Activated CD8-positive, alpha-beta memory T cell treated with anti-CD3 and anti-CD28 coated beads for 24 hours (primary cell): ENCODE measurements around the gene ADGRL3.
"Not testable (repeated sequence)": the region's sequence is repeated elsewhere in the genome, so short reads cannot be mapped to it uniquely, and the experiment has no call there.

Experiments used
- DNase-seq: peaks from one replicate; pipeline ENCODE4 v3.0.0-alpha.2; 2020

ADGRL3 gene

DNA sequence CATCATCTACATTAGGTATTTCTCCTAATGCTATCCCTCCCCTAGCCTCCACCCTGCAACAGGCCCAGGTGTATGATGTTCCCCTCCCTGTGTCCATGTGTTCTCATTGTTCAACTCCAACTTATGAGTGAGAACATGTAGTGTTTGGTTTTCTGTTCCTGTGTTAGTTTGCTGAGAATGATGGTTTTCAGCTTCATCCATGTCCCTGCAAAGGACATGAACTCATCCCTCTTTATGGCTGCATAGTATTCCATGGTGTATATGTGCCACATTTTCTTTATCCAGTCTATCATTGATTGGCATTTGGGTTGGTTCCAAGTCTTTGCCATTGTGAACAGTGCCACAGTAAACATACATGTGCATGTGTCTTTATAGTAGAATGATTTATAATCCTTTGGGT is 7.0 kb downstream of the ADGRL3 start:
- DNase-seq, result not testable (repeated sequence)

DNA sequence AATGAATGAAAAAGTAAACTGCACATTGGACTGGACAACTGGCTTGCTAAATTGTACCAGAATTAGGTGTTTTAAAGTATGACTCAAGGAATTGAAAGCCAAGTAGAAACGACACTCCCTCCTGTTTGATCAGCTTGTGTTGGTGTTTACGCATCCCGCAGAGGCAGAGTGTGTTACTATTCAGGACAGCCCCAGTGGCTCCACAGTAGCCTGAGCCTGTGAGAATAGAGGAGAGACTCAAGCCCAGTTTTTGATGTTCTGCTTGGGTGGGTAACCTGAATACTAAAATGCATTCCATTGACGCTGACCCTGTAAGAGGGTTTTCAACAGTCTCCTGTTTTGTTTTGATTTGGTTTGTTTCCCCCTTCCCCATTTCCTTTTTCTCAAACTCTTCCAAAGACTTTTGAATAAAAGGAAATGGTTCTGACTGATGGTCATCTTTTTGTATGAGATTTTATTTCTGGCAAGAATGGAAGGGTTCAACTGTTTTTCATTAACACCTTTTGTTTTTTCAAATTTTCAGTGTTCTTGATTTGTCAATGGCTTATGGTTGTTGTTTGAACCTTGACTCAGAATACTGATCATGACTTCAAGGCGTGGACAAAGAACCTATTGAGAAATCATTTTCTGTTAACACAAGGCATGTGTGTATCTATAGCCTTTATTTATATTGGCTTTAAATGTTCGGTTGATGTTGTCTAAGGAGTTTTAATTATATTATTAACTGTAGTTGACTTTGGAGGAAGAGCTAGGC is 10.2 kb downstream of the ADGRL3 start:
- DNase-seq, result no peak

DNA sequence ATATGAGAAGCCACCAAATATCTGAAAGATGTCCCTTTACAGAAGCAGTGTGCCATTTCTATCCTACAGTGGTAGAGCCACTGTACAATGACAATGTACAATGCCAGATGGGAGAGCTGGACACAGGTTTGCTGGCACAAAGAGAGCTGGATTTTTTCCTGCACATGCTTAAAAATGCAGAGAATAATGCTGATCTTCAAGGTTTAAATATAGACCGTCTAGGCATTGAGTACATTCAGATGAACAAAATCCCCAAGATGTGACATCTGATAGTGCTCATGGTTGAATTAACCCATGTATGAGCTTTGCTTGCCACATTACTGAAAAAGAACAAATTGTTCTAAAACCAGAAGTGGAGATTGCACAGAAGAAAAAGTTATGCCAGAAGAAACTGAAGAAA is 11.7 kb downstream of the ADGRL3 start:
- no peak for DNase-seq

DNA sequence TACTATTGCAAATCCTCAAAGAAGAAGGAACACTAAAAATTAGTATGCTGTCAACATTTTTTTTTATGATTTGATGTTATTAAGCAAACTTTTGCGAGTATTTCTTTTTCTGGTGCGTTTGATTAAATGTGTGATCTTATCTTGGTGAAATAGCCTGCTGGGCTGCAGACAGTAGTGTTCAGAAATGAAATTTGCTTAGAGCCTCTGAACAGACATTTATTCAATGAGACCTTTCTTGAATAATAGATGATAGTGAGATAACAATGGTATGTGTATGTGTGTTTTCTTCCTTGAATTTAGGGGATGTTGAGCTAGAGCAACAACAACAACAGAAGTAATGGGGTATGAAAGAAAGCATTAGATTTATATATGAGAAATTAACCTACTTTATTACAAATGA is 12.7 kb downstream of the ADGRL3 start:
- DNase-seq, result no peak

DNA sequence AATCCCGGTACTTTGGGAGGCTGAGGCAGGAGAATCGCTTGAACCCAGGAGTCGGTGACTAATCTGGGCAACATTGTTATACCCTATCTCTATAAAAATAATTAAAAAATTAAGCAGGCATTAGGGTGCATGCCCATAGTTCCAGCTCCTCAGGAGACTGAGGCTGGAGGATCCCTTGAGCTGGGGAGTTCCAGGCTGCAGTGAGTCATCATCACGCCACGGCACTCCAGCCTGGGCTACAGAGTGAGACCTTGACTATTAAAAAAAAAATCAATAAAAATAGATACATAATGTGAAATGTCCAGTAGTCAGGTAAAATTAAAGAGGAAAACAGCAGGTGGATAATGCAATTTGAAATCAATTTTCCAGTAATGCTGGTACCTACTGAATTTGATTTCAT is 14.6 kb downstream of the ADGRL3 start:
- no peak for DNase-seq

DNA sequence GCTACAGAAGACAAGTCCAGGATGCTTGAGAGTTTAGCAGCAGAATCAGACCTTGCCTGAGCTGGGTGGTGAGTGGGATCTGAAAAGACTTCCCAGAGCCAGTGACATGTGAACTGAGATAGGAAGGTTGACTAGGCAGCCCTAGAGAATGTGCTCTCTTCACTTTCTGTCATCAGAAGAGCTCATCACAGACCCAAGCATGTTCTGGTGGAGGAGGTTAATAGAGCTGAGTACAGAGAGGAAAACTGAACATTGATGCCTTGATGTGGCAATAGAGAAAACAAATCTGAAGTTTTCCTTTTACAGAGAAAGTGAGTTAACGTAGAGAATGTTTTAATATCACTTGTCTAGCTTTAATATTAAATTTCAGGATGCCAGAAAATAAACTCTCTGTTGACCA is 17.1 kb downstream of the ADGRL3 start:
- DNase-seq, result no peak

DNA sequence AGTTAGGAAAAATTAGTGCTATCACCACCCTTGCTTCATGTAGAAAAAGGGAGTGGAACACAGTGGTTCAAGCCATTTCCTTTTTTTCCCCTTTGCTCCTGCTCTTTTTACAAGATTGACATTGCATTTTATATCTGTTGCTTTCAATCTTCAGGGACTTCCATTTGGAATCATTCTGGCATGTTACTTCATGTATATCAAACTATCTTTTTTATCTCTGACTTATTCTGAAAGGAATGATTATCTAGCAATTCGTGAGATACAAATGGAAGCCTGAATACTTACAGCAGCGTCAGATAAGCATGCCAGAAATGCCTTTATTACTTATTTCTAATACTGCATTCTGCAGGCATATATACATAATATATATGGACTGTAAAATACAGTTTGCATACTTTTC is 20.4 kb downstream of the ADGRL3 start:
- DNase-seq, result no peak

DNA sequence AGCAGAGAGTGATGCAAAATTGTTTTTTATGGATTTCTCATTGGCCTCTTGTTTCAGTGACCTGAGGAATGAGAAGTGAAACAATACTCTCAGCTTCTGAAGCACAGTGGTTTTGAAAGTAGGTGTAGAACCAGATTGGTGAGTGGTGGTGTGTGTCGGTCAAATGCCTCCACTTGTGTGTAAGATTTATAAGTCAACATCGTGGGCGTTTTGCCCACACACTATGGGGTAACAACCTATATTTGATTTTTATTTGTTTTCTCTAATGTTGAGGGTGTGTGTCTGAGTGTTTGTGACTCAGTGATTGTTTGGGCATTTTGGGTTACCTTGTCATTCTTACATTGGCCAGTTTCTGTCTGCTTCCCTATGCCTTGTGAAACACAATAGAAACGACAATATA is 23.3 kb downstream of the ADGRL3 start:
- DNase-seq, result no peak

DNA sequence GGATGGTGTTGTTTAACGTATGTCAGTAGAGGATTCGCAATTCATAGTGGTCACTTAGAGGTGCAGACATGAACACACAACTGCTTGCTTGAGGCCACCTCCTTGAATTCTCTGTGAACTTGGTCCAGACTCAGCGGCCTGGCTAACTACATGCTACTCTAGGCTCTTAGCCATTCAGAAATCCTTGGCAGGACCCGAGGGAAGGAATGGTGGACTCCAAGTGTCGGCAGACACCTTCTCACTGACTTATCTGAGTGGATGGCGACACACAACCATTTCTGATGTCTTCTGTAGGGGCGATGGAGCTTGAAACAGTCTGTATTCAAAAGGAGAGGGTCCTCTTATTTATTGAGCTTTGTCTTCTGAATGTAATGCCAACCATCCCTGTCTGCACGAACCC is 24.4 kb downstream of the ADGRL3 start:
- no peak for DNase-seq

DNA sequence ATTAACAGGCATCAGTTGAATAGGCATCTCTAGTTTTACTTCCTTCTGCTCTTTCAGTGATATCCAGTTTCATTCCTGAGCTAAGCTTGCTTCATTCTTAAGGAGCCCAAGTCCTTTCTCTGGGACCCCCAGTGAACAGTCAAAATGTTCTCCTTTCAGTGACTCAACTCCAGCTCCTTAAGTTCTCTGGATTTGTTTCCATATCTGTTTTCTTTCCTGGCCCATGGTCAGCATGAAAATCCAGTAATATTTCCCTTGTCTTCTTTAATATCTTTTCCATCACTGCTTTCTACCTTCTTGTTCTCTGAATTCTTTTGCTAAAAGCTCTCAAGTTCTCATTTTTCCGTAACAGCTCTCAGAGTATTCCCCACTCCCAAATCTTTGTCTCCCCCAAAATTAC is 25.5 kb downstream of the ADGRL3 start:
- DNase-seq, result no peak

DNA sequence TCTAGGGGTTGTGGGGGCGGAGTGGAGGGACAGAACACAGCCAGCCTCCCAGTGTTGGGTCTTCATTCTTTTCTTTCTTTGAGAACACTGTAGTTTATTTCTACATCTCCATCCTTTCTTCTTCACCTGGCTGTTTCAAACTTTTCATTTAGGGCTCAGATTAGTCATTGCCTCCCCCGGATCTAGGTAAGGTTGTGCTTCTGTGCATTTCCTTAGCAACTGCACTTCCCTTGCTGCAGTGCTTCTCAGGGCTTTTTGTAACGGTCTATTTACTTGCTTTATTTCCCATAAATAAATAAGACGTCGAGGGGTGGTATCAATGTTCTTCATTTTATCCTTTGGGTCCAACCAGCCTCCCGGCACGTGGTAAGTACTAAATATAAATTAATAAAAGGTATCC is 31.3 kb downstream of the ADGRL3 start:
- DNase-seq, result no peak

DNA sequence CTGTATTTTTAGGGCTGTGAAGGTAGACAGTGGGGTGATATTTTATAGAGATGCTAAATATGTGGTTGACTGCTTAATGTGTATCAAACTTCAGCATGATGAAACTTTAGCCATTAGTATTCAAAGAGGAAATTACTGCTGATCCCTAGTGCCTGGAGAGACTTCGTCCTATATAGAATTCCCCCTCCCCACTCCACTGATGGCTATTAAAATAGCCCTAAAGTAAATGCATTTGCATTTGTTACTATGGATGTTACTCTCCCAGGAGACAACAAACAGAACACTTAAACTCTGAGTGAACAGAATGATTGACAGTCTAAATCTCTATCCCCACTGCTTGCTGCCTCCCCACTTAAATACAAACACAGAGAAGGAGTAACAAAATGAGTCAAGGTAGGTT is 39.1 kb downstream of the ADGRL3 start:
- no peak for DNase-seq

DNA sequence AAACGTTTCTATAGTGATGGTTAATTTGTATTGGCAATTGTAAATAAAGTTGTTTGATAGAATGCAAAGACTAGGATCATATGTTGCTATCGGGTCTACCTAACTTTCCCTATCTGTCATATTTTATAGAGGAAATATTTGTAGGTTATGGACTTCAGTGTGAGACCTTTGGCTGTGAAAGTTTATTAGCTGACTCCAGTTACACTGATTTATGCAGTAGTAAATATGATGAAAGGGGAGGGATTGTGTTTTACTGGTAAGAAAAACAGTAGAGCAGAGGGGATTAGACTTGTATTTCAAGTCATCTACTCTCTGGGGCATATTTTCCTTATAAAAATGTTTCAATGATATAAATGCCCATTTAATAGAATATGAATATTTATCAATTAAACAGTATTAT is 43.8 kb downstream of the ADGRL3 start:
- DNase-seq, result no peak

DNA sequence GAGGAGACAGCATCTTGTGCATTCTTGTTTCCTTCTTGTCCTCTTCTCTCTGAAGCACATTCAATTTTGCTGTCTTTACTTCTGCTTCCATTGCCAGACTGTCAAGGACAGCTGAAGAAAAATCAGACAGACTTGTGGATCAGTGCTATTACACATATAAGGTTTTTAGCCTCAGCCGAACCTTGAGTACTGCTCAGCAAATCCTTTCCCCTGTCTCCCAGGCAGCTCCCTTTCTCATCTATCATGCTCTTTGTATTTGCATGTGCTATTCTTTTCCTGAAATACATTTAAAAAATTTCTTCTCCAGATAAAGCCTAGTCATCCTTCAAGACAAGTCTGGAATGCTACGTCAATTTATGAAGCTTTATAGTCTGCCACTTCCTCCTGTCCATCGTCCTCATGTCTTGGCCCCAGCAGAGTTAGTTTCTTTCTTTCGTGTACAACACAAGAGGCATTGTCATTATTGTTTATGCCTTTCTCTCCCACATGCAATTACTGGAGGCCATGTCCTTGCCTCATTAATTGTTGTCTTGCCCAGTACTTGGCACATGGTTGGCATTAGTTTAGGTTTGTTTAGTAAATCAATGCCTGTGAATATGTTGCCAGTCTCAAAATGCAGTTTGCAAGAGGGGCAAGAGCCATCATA is 45.1 kb downstream of the ADGRL3 start:
- no peak for DNase-seq

DNA sequence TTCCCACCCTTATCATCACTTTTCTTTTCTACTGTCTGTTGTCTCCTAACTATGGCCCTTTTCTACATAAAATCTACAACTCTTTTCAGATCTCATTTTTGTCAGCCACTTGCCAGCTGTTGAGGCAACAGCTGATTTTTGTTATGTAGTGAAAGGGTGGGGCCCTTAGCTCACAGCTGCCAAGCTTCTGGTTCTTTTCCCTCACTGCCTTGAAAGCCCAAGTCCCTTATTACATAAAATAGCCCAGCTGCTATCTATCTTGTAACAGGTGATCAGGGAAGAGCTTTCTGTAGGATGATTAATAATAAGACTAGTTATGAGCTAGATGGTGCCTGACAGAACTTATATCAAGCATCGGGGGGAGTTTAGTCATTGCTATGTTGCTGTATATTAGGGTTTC is 45.9 kb downstream of the ADGRL3 start:
- DNase-seq, result no peak

DNA sequence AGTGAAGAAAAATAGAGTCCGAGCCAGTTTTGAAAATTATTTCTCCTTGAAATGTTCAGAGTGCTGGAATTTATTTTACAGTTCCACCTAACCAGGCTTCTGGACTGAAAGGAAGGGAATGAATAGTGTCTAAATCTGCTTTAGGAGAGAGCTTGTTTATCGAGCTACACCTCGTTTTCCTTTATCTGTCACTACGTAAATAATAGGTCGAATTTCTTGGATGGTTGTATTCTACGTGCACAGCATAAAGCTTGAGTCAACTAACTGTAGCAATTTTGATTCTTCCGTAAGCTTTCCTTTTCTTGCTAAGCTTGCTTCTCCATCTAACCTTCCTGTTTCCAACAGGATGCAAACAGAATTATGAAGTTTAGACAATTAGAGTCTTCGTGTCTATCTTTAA is 48.6 kb downstream of the ADGRL3 start:
- no peak for DNase-seq

DNA sequence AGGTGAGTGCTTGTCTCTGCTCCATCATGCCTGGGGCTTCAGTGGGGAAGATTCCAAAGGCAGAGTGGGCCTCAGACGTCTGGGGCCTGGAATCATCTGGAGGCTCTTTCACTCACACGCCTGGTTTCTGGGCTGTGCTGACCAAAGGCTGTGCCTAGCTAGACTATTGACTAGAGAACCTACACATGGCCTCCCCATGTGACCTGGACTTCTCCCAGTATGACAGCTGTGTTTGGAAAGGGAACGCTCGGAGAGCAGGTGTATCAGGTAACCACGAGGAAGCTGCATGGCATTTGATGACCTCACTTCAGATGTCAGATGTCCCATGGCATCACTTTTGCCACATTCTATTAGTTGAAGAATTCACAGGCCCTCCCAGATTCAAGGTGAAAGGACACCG is 51.0 kb downstream of the ADGRL3 start:
- no peak for DNase-seq

DNA sequence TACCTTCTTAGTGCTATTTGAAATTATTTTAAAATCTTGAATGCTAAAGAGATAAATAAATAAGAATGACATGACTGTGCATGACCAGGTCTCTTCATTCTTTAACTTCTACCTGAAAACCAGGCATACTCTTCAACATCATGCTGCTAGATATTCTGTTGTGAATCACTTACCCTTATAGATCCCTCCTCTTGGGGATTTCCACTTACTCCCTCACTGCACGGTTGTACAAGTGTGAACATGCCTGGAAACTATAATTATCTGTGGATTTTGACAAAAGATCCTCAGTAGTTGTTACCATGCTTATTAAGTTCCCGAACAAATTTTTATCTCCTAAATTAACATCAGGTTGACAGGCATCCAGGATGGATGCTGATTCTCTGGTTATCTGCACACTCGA is 54.3 kb downstream of the ADGRL3 start:
- DNase-seq, result no peak

DNA sequence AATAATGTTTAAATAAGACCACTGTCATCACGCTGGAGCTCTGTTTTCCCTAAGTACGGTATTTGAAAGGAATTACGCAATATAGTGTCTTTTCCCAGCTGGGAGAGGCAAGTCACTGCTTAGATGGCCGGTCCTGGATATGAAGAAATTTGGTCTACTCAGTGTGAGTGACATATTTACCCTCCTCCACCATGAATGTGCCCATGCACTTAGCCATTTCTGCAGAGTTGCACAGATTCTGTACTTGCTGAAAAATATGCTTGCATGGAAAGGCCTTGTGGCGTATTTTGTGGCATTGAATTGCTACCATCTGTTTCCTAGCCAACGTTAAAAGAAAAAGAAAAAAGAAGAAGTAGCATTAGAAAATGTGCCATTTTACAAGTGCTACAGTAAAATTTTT is 73.1 kb downstream of the ADGRL3 start:
- no peak for DNase-seq

DNA sequence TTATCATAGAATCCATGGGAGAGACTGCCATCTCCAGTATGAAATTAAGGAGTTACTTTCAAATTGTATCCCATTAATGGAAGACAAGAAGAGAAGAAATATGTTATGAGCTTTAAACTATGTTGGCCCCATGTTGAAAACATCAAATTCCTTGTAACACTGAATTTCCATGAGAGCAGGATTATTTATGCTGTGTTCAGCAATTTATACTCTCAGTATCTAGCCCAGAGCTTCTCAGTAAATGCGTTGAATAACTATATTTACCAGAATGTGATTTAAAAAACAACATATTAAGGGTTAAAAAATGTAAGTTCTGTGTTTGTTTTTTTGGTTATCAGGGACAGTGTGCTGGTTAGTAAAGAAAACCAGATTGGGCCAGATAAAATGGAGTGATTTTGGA is 74.2 kb downstream of the ADGRL3 start:
- no peak for DNase-seq

DNA sequence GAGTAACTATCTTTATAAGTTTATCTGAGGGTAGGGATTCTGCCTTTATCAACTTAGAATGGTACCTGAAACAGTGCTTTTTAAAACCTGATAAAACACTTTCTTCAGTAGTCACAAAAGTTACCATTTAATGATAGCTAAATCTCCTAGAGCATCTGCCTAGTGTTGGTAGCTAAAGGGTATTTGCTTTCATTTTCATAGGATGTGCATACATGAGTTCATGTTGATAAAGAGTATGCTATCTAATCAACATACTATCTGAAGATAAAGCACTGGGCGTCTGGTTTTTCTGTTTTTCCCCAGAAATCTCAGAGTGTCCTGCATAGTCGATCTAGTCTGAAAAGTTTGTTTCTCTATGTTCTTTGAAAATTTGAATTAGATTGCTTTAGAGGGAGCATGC is 75.1 kb downstream of the ADGRL3 start:
- no peak for DNase-seq

DNA sequence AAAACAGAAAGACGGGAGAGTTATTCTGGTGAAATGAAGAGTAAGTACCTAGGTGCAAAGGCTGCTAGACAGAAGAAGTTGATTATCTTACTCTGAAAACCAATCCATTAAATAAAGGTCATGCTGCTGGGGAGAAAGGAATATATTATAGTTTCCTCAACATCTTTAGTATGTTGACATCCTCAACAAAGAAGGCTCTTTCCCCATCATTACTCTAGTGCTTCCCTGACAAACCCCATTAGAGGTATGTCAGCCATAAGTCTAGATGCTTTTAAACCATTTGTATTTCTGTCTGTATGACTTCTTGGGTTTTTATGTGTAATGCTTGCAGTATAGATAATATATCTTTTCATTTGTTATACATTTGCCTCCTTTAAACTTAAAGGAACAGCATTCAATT is 75.9 kb downstream of the ADGRL3 start:
- no peak for DNase-seq

DNA sequence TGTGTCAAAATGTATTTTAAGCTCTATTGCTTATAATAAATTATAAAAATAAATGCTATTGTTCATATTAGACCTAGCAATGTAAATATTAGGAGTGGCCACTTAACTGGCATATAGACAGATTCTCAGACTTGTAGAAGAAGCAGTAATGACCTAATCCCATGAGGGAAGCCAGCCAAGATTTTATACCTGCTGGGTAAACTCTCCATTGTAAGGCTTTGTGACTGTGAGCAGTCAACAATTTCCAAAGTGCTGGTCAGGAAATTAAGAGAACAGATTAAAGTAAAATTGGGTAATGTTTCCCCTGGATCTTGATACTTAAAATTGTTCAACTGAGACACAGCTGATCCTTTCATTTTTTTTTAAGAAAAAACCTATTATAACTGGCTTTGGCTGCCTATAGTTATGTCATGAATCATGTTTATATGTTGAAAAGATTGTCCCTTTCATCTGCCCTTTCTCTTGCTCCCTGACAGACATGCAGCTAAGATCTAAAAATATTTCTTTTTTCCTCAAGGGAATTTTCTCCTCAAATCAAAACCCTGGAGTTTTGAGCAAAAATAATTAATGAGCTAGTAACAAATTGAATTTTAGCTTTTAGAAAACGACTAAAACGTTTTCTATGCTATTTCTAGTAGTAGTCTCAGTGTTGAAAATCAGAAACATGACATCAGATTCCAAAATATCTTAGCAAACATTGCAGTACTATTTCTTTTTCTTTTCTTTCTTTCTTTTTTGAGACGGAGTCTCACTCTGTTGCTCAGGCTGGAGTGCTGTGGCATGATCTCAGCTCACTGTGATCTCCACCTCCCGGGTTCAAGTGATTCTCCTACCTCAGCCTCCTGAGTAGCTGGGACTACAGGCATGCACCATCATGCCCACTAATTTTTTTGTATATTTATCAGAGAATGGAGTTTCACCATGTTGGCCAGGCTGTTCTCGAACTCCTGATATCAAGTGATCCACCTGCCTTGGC is 77.9 kb downstream of the ADGRL3 start:
- DNase-seq, result no peak

DNA sequence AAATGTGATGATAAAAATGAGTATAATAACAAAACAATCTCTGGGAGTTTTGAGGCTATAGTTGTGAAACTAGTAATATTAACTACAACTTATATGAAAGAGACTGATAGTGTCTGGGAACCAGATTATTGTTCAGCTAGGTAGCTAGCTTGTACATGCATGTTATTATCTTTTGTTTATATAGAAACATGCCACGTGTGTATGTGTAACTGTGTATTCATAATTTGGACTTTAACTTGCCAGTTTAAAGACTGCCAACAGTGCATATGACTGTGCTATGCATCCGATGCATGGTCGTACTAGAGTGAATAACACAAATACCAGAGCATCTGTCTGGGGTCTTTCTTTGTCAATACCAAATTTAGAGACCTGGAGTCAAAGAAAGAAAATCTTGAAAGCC is 92.2 kb downstream of the ADGRL3 start:
- no peak for DNase-seq
